GM19397 (cell line): ENCODE results near the gene KLHL12.
"Not testable (repeated sequence)": the region's sequence is repeated elsewhere in the genome, so short reads cannot be mapped to it uniquely, and the experiment has no call there.

Source experiments
- ATAC-seq: cut with Tn5 transposase; IDR thresholded peaks from one replicate; pipeline ENCODE4 v1.9.1; 2021; ENCODE audit warnings: mild to moderate bottlenecking, moderate library complexity; ENCODE audit not compliant: unreplicated experiment

KLHL12 gene

GRCh38 chr1:202952099-202952498 is 25.1 kb upstream of the KLHL12 start:
- ATAC-seq: no peak

GRCh38 chr1:202951437-202951836 is 24.4 kb upstream of the KLHL12 start:
- no peak for ATAC-seq

- ATAC-seq: no peak
Measured at GRCh38 chr1:202945483-202945882, 18.4 kb upstream of the KLHL12 start.

GRCh38 chr1:202944438-202944921 is 17.4 kb upstream of the KLHL12 start:
- no peak for ATAC-seq

- no peak for ATAC-seq
Measured at GRCh38 chr1:202942426-202942825, 15.4 kb upstream of the KLHL12 start.

- ATAC-seq: no peak
Measured at GRCh38 chr1:202941372-202941771, 14.3 kb upstream of the KLHL12 start.

- no peak for ATAC-seq
Measured at GRCh38 chr1:202940561-202940960, 13.5 kb upstream of the KLHL12 start.

- ATAC-seq: no peak
Measured at GRCh38 chr1:202938287-202938925, 11.4 kb upstream of the KLHL12 start.

- ATAC-seq: not testable (repeated sequence)
Measured at GRCh38 chr1:202936409-202936808, 9.4 kb upstream of the KLHL12 start.

- no peak for ATAC-seq
Measured at GRCh38 chr1:202935844-202936243, 8.8 kb upstream of the KLHL12 start.

GRCh38 chr1:202934755-202935154 is 7.7 kb upstream of the KLHL12 start:
- ATAC-seq: no peak

- ATAC-seq: no peak
Measured at GRCh38 chr1:202932476-202932875, 5.4 kb upstream of the KLHL12 start.

GRCh38 chr1:202923533-202923932 is 3.5 kb downstream of the KLHL12 start:
- no peak for ATAC-seq

- ATAC-seq: no peak
Measured at GRCh38 chr1:202919615-202920014, 7.4 kb downstream of the KLHL12 start.

GRCh38 chr1:202915146-202915545 is 11.9 kb downstream of the KLHL12 start:
- ATAC-seq: no peak

- not testable (repeated sequence) for ATAC-seq
Measured at GRCh38 chr1:202912476-202912875, 14.6 kb downstream of the KLHL12 start.

- no peak for ATAC-seq
Measured at GRCh38 chr1:202909494-202909893, 17.5 kb downstream of the KLHL12 start.

- ATAC-seq: no peak
Measured at GRCh38 chr1:202908998-202909397, 18.0 kb downstream of the KLHL12 start.

GRCh38 chr1:202905331-202905730 is 21.7 kb downstream of the KLHL12 start:
- no peak for ATAC-seq

GRCh38 chr1:202903808-202904207 is 23.2 kb downstream of the KLHL12 start:
- ATAC-seq: not testable (repeated sequence)

GRCh38 chr1:202901555-202901954 is 25.5 kb downstream of the KLHL12 start:
- ATAC-seq: no peak

- no peak for ATAC-seq
Measured at GRCh38 chr1:202892501-202892900, 34.5 kb downstream of the KLHL12 start.

GRCh38 chr1:202890392-202890791 is 36.6 kb downstream of the KLHL12 start:
- no peak for ATAC-seq
